GM13976 (cell line): ENCODE results near the gene NEK5.
A peak's percentile ranks its signal among the peaks of the same experiment; 100 is the strongest.

ENCODE experiments used
- DNase-seq: peaks from one replicate; pipeline ENCODE4 v3.0.0; 2012; ENCODE audit warnings: low spot score
- in situ Hi-C: fragments of 300-500 bp; cut with MboI; formaldehyde crosslinking; loops from one replicate; pipeline ENCODE4 v1.12.0; 2022; ENCODE audit warnings: low sequenced_read_pairs, mixed read lengths, inconsistent platforms; ENCODE audit not compliant: unreplicated experiment
- TF ChIP-seq, protein P1 (sequence below): IDR thresholded peaks from 2 replicates; pipeline ENCODE4 v1.5.1; 2012; ENCODE audit warnings: borderline replicate concordance, mild to moderate bottlenecking; ENCODE audit not compliant: insufficient read depth; ENCODE audit errors: extremely low read depth, missing control alignments, control extremely low read depth

Gene NEK5

DNA sequence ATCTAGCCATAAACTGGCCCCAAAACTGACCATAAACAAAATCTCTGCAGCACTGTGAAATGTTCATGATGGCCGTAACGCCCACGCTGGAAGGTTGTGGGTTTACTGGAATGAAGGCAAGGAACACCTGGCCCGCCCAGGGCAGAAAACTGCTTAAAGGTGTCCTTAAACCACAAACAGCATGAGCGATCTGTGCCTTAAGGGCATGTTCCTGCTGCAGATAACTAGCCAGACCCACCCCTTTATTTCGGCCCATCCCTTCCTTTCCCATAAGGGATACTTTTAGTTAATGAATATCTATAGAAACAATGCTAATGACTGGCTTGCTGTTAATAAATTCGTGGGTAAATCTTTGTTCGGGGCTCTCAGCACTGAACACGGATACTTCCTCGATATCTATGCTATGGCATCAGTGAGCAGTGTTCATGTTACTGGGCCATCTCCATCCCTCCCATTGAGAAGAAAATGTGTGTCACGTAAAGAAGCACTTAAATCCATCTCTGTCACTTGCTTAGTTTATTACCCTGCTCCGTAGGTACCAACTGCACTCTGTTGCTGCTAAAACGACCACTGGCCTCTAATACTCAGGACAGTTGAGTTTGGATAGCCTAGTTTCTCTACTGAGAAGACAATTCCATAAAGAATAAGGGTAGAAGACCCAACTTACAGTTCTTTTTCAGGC is 122.9 kb downstream of the NEK5 start:
- TF ChIP-seq, protein P1, sequence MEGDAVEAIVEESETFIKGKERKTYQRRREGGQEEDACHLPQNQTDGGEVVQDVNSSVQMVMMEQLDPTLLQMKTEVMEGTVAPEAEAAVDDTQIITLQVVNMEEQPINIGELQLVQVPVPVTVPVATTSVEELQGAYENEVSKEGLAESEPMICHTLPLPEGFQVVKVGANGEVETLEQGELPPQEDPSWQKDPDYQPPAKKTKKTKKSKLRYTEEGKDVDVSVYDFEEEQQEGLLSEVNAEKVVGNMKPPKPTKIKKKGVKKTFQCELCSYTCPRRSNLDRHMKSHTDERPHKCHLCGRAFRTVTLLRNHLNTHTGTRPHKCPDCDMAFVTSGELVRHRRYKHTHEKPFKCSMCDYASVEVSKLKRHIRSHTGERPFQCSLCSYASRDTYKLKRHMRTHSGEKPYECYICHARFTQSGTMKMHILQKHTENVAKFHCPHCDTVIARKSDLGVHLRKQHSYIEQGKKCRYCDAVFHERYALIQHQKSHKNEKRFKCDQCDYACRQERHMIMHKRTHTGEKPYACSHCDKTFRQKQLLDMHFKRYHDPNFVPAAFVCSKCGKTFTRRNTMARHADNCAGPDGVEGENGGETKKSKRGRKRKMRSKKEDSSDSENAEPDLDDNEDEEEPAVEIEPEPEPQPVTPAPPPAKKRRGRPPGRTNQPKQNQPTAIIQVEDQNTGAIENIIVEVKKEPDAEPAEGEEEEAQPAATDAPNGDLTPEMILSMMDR: no peak
- in situ Hi-C loops: no loop called here
- no peak for DNase-seq

DNA sequence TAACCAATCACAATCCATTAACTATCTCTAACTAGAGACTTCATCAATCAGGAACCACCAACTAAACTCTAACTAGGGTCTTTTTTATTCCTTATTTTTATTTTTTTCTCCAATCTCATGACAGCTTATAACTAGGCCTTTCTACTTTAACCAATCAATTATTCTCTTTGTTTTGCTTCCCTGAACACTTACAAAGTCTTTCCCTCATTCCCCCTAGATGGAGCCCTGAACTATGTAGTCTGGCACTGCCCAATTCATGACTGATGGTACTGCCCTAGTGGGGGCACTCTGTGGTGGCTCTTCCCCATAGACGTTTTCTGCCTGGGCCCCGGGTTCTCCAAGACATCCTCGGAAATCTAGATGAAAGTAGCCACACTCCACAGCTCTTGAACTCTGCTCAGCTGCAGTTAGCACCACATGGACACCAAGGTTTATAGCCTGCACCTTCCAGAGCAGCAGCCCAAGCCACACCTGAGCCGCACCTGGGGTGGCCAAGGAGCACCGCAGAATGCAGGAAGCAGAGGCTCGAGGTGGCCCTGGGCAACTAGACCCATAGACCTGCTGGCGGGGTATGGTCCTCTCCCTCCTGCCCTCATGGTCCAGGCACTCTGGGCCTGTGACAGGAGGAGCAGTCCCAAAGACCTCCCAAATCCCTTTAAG is 124.2 kb downstream of the NEK5 start:
- in situ Hi-C loops: no loop called here
- no peak for DNase-seq
- TF ChIP-seq, protein P1: no peak

DNA sequence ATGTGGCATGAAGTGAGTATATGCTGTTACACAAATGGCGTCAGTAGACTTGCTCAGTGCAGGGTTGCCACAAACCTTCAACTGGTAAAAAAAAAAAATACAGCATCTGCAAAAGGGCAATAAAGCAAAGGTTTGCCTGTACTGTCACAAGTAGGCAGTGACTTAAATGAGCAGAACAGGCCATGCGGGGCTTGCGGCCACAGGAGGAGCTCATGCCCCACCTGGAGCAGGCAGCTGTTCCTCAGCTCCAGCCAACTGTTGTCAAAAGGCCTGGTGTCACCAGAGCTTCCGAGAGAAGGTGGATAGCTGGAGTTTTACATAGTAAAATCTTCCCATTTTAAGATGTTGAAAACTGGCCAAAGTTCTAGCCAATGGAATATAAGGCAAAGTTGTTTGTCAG is 125.3 kb downstream of the NEK5 start:
- DNase-seq: no peak
- in situ Hi-C loops: no loop called here
- TF ChIP-seq, protein P1: no peak

DNA sequence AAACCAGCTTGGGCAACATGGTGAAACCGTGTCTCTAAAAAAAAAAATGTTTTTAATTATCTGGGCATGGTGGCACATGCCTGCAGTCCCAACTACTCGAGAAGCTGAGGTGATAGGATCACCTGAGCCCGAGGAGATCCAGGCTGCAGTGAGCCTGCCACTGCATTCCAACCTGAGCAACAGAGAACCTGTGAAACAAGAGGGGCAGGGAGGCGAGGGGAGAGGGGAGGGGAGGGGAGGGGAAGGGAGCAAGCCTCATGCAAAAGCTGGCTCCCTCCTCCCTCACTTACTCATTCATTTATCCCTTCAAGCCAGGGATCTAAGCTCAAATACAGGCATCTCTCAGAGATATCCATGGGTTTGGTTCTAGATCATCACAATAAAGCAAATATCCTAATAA is 126.5 kb downstream of the NEK5 start:
- in situ Hi-C loops: no loop called here
- TF ChIP-seq, protein P1: no peak
- no peak for DNase-seq

DNA sequence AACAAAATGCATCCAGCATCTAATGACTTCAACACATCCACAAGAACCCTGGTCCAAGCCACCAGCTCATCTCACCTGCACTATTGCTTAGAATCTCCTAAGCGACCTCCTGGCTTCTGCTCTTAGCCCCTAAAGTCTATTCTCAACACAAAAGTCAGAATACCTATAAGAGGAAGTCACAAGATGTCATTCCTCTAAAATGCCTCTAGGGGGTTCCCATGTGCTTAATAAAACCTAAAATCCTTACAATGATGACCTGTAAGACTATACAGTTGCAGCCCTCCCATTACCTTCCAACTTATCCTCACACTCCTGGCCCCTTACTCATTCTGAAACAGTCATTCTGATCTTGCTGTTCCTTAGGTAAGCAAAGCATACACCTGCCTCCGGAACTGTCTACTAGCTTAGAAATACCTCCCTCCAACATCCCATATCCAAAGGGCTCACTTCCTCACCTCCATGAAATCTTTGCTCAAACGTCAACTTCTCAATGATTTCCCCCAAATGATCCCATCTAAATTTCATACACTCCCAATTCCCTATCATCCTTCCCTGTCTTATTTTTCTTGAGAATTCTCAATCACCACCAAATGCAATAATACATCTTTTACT is 127.6 kb downstream of the NEK5 start:
- peak; percentile 77 for DNase-seq
- in situ Hi-C loops: no loop called here
- TF ChIP-seq, protein P1: peak; percentile 36

DNA sequence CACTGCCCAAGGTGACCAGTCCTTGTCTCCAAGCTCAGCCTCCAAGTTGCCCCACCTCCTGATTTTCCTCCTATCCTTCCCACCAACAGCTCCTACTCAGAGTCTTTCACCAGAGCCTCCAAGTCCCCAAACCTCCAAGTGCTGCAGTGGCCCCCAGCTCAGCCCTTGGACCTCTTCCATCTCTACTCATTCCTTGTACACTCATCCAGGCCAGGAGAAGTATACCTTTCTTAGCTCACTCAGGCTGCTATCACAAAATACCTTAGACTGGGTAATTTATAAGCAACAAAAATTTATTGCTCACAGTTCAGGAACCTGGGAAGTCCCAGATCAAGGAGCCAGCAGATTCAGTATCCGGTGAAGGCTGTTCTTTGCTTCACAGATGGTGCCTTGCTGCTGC is 129.0 kb downstream of the NEK5 start:
- DNase-seq: no peak
- in situ Hi-C loops: no loop called here
- TF ChIP-seq, protein P1: no peak
